Measurements from ENCODE around the gene DCAF11.

DCAF11 gene

GRCh38 chr14:24167469-24168114, 53.0 kb downstream of the DCAF11 start:
- peaks cover 29% of the 10 kb centered on the region for H3K36me3 Mint-ChIP-seq

DNA sequence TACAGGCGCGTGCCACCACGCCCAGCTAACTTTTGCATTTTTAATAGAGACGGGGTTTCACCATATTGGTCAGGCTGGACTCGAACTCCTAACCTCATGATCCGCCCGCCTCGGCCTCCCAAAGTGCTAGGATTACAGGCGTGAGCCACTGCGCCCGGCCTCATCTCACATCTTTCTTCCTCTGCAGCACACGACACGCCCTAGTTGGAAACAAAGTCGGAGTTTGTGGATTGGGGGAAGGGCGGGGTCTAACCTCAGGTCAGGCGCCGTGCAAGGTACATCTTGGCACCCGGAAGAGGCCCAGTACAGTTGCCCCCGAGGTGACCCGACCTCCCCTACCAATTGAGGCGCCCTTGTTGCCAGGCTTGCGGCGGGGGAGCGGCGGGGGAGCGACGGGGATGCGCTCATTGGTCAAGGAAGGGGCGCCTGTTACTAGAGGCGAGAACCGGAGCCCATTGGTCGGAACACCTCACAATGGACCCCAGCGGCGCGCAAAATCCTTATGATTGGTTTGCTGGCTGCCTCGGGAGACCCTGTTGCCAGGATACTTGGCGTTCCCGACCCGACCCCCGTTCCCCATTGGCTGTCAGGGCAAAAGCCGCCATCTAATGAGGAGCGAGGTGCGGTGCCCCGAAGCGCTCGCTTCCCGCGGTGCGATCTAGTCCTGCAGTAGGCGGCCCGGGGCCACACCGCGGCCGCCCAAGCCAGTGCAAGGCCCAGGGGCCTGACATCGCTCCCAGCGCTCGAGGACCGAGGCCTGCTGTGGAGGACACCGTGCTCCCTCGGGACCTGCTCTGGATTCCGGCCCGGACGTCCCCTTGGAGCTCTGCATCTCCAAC, 57.1 kb downstream of the DCAF11 start, which contains the start of gene REC8:
TSS of gene REC8 (plus strand) at position 659 of the 839 bp plus-strand sequence. CDS start 473 bp downstream, outside the sequence.
- peak within 1 kb of the TSS; percentile 62 for H3K27ac Mint-ChIP-seq
- peaks cover 14% of the 10 kb centered on the region for H3K36me3 Mint-ChIP-seq
- no peaks in the 10 kb centered on the region for H3K27me3 Mint-ChIP-seq
- H3K9me3 Mint-ChIP-seq = no peaks in the 10 kb centered on the region
- H3K4me1 Mint-ChIP-seq = peaks cover 34% of the 10 kb centered on the region
- H3K4me3 Mint-ChIP-seq = peak within 1 kb of the TSS; percentile 84

More at GRCh38 chr14:24167469-24168114, 53.0 kb downstream of the DCAF11 start:
- H3K27ac Mint-ChIP-seq = peak overlapping the region; percentile 94
- no peak overlapping the region for H3K4me3 Mint-ChIP-seq
- no peaks in the 10 kb centered on the region for H3K27me3 Mint-ChIP-seq
- no peaks in the 10 kb centered on the region for H3K9me3 Mint-ChIP-seq
- peaks cover 68% of the 10 kb centered on the region for H3K4me1 Mint-ChIP-seq

DNA sequence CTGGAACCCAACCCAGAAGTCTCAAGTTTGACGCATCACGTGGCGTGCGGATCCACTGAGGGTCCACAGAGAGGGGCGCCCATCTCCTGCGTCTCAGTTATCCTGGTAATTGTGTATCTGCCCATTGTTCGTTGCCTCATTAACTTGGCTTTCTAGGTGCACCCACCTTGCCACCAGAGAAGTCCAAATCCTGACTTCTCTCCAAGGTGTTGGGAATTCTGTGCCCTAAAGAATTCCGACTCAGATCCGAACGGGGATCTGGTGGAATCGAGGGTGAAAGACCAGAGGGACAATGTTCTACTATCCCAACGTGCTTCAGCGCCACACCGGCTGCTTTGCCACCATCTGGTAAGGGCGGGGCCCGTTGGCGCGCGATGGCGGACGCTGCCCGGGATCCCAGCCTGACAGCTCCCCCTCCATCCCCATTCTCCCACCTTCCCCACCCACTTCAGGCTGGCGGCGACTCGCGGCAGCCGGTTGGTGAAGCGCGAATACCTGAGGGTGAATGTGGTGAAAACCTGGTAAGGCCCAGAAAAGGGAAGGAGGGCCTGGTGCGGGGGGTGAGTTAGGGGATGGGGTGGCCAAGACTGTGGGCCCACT, 57.8 kb downstream of the DCAF11 start:
- Mint-ChIP-seq H3K9me3 (no peaks in the 10 kb centered on the region), H3K27ac (no peak overlapping the region), H3K27me3 (no peaks in the 10 kb centered on the region), H3K4me3 (peak overlapping the region; percentile 84), H3K4me1 (peaks cover 33% of the 10 kb centered on the region), H3K36me3 (peaks cover 11% of the 10 kb centered on the region)

DNA sequence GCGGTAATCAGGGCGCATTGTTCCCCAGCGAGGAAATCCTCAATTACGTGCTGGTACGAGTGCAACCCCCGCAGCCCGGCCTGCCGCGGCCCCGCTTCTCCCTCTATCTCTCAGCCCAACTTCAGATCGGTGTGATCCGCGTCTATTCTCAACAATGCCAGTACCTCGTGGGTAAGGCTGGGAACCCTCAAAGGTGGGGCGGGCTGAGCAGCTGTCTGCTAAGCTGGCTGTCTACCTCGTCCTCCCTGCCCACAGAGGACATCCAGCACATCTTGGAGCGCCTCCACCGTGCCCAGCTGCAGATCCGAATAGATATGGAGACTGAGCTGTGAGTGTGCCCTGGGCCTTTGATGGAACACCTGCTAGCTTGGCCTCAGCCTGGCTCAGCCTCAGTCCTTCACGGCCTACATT, 58.3 kb downstream of the DCAF11 start:
- peak overlapping the region; percentile 32 for H3K27ac Mint-ChIP-seq
- H3K9me3 Mint-ChIP-seq = no peaks in the 10 kb centered on the region
- H3K4me1 Mint-ChIP-seq = peaks cover 29% of the 10 kb centered on the region
- H3K36me3 Mint-ChIP-seq = peaks cover 8% of the 10 kb centered on the region
- H3K4me3 Mint-ChIP-seq = peak overlapping the region; percentile 15
- H3K27me3 Mint-ChIP-seq = no peaks in the 10 kb centered on the region

All from activated naive CD4-positive, alpha-beta T cell treated with anti-CD3 and anti-CD28 coated beads, Interleukin-2, amount 50 U/mL, for 24 hours (primary cell).